ENCODE data around the gene ENKD1. TPM values are rescaled to one million over a fixed set of nuclear protein-coding genes. Genes with fewer than 3 reads are reported as not detected.

Gene ENKD1
- total and polyA plus RNA-seq, 2 experiments from 2014 or later: 10.2 to 16.0 TPM

- TF ChIP-seq CTCF (IDR thresholded peaks at IDR 0.05; ENCODE audit: poor library complexity) (no peak), EZH2 (IDR thresholded peaks at IDR 0.05; ENCODE audit: borderline replicate concordance) (no peak), EZH2phosphoT487 (IDR thresholded peaks at IDR 0.05; ENCODE audit: low read depth, severe bottlenecking, unreplicated experiment) (no peak)
- WGBS (ENCODE audit: low lambda C conversion rate, missing lambda C conversion rate): 92% methylated on average over 6 of the region's 6 CpGs
- no peak overlapping the region for H3K4me2 ChIP-seq
- H3K4me1 ChIP-seq (ENCODE audit: insufficient read depth): no peaks in the 10 kb centered on the region
- no peak overlapping the region for H2AFZ ChIP-seq
- no peaks in the 10 kb centered on the region for H3K36me3 ChIP-seq (replicated peaks; ENCODE audit: insufficient read depth, low read depth)
- H3K27ac ChIP-seq: no peak overlapping the region
- peaks cover 3% of the 10 kb centered on the region for H4K20me1 ChIP-seq (ENCODE audit: insufficient read depth, poor library complexity, severe bottlenecking)
- H3K9me2 ChIP-seq (replicated peaks; ENCODE audit: insufficient read depth): no peaks in the 10 kb centered on the region
- DNase-seq (ENCODE audit: low spot score): no peak
- no peak overlapping the region for H3K4me3 ChIP-seq
- H3K79me2 ChIP-seq: peaks cover 47% of the 10 kb centered on the region
- no peaks in the 10 kb centered on the region for H3K9me3 ChIP-seq (ENCODE audit: low read depth)
- peaks cover 11% of the 10 kb centered on the region for H3K27me3 ChIP-seq
Measured at GRCh38 chr16:67710607-67711006, 44.1 kb upstream of the ENKD1 start.

DNA sequence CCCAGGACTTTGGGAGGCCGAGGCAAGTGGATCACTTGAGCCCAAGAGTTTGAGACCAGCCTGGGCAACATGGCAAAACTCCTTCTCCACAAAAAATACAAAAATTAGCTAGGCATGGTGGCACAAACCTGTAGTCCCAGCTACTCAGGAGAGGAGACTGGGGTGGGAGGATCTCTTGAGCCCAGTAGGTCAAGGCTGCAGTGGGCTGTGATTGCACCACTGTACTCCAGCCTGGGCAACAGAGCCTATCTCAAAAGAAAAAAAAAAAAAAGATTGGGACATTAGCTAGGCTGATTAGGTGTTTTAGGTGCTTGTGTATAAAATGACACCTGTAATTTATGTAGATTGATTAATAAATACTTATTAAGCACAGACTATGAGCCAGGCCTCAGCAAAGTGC is 42.5 kb upstream of the ENKD1 start:
- WGBS (ENCODE audit: low lambda C conversion rate, missing lambda C conversion rate): 100% methylated on average over 1 of the region's 1 CpG
- H3K27me3 ChIP-seq: peaks cover 7% of the 10 kb centered on the region
- DNase-seq (ENCODE audit: low spot score): no peak
- no peaks in the 10 kb centered on the region for H3K9me3 ChIP-seq (ENCODE audit: low read depth)
- H2AFZ ChIP-seq: no peak overlapping the region
- no peak overlapping the region for H3K27ac ChIP-seq
- H3K4me3 ChIP-seq: no peak overlapping the region
- no peaks in the 10 kb centered on the region for H3K36me3 ChIP-seq (replicated peaks; ENCODE audit: insufficient read depth, low read depth)
- no peak overlapping the region for H3K4me2 ChIP-seq
- no peak for TF ChIP-seq EZH2phosphoT487 (IDR thresholded peaks at IDR 0.05; ENCODE audit: low read depth, severe bottlenecking, unreplicated experiment)
- no peak for TF ChIP-seq EZH2 (IDR thresholded peaks at IDR 0.05; ENCODE audit: borderline replicate concordance)
- TF ChIP-seq CTCF (IDR thresholded peaks at IDR 0.05; ENCODE audit: poor library complexity): no peak
- H4K20me1 ChIP-seq (ENCODE audit: insufficient read depth, poor library complexity, severe bottlenecking): no peaks in the 10 kb centered on the region
- H3K9me2 ChIP-seq (replicated peaks; ENCODE audit: insufficient read depth): no peaks in the 10 kb centered on the region
- peaks cover 36% of the 10 kb centered on the region for H3K79me2 ChIP-seq
- no peaks in the 10 kb centered on the region for H3K4me1 ChIP-seq (ENCODE audit: insufficient read depth)

DNA sequence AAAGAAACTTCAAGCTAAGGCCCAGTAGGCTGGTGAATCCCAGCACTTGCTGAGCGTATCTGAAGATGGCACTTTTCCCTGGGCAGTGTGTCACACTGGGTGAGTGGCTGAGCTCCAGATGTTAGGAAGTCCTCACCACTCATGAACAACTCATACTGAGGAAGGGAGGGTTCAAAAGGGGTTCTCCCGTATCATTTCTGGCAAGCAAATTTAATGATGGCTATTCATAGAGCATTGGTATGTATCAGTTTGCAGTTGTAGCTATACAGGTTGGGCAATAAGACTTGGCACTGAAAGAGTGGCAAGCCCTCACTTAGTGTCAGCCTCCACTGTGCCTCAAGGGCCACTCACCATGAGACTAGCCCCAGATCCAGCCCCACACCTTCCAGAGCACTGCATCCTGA is 41.8 kb upstream of the ENKD1 start:
- no peak for DNase-seq (ENCODE audit: low spot score)
- Histone ChIP-seq H2AFZ (no peak overlapping the region), H3K79me2 (peaks cover 34% of the 10 kb centered on the region), H3K4me2 (no peak overlapping the region), H3K27ac (no peak overlapping the region), H3K9me3 (ENCODE audit: low read depth) (no peaks in the 10 kb centered on the region), H3K4me1 (ENCODE audit: insufficient read depth) (no peaks in the 10 kb centered on the region), H4K20me1 (ENCODE audit: insufficient read depth, poor library complexity, severe bottlenecking) (no peaks in the 10 kb centered on the region), H3K9me2 (replicated peaks; ENCODE audit: insufficient read depth) (no peaks in the 10 kb centered on the region), H3K27me3 (peaks cover under 1% of the 10 kb centered on the region), H3K36me3 (replicated peaks; ENCODE audit: insufficient read depth, low read depth) (no peaks in the 10 kb centered on the region), H3K4me3 (no peak overlapping the region)
- TF ChIP-seq CTCF (IDR thresholded peaks at IDR 0.05; ENCODE audit: poor library complexity): no peak
- no peak for TF ChIP-seq EZH2phosphoT487 (IDR thresholded peaks at IDR 0.05; ENCODE audit: low read depth, severe bottlenecking, unreplicated experiment)
- no peak for TF ChIP-seq EZH2 (IDR thresholded peaks at IDR 0.05; ENCODE audit: borderline replicate concordance)
- WGBS (ENCODE audit: low lambda C conversion rate, missing lambda C conversion rate): 97% methylated on average over 2 of the region's 2 CpGs

DNA sequence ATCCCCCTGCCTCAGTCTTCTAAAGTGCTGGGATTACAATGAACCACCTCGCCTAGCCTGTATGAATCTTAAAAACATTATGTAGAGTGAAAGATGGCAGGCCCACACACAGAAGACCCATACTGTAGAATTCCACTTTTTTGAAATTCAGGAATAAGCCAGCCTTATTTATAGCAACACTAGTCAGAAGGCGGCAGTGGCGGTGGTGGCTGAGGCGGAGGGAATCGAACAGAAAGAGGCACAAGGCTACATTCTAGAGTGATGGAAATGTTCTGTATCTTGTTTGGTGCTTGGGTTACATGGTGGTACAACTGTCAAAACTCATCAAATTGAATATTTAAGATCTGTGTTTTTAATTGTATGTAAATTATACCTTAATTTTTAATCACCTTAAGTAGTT is 41.2 kb upstream of the ENKD1 start:
- DNase-seq (ENCODE audit: low spot score): no peak
- Histone ChIP-seq H3K4me1 (ENCODE audit: insufficient read depth) (no peaks in the 10 kb centered on the region), H3K27me3 (no peaks in the 10 kb centered on the region), H3K4me2 (no peak overlapping the region), H3K79me2 (peaks cover 30% of the 10 kb centered on the region), H2AFZ (no peak overlapping the region), H3K4me3 (no peak overlapping the region), H4K20me1 (ENCODE audit: insufficient read depth, poor library complexity, severe bottlenecking) (no peaks in the 10 kb centered on the region), H3K36me3 (replicated peaks; ENCODE audit: insufficient read depth, low read depth) (no peaks in the 10 kb centered on the region), H3K27ac (no peak overlapping the region), H3K9me3 (ENCODE audit: low read depth) (no peaks in the 10 kb centered on the region), H3K9me2 (replicated peaks; ENCODE audit: insufficient read depth) (no peaks in the 10 kb centered on the region)
- 95% methylated on average over 5 of the region's 5 CpGs for WGBS (ENCODE audit: low lambda C conversion rate, missing lambda C conversion rate)
- no peak for TF ChIP-seq EZH2 (IDR thresholded peaks at IDR 0.05; ENCODE audit: borderline replicate concordance)
- no peak for TF ChIP-seq EZH2phosphoT487 (IDR thresholded peaks at IDR 0.05; ENCODE audit: low read depth, severe bottlenecking, unreplicated experiment)
- TF ChIP-seq CTCF (IDR thresholded peaks at IDR 0.05; ENCODE audit: poor library complexity): no peak
